NCI-H1092 (cell line): ENCODE data around the gene FRAT1.

Experiments
- DNase-seq: peaks from one replicate; lab custom pipeline; 2025; lab: John Stamatoyannopoulos, UW

The FRAT1 gene

GRCh38 chr10:97307866-97308780, 10.9 kb upstream of the FRAT1 start:
- no peak for DNase-seq

GRCh38 chr10:97311111-97311626, 7.9 kb upstream of the FRAT1 start:
- no peak for DNase-seq

- no peak for DNase-seq
Measured at GRCh38 chr10:97312897-97313296, 6.2 kb upstream of the FRAT1 start.

- DNase-seq = no peak
Measured at GRCh38 chr10:97314671-97315070, 4.4 kb upstream of the FRAT1 start.

GRCh38 chr10:97319671-97320479, 804 bp downstream of the FRAT1 start:
- peak; percentile 37 for DNase-seq

- DNase-seq = no peak
Measured at GRCh38 chr10:97320480-97321031, 1.5 kb downstream of the FRAT1 start.

GRCh38 chr10:97321032-97321803, 2.1 kb downstream of the FRAT1 start:
- peak; percentile 29 for DNase-seq

- DNase-seq = peak; percentile 20
Measured at GRCh38 chr10:97321804-97322190, 2.7 kb downstream of the FRAT1 start.

GRCh38 chr10:97323501-97323900, 4.4 kb downstream of the FRAT1 start:
- no peak for DNase-seq

GRCh38 chr10:97325754-97326153, 6.7 kb downstream of the FRAT1 start:
- no peak for DNase-seq

GRCh38 chr10:97327348-97328294, 8.6 kb downstream of the FRAT1 start:
- no peak for DNase-seq

- DNase-seq = no peak
Measured at GRCh38 chr10:97328646-97329453, 9.8 kb downstream of the FRAT1 start.

- no peak for DNase-seq
Measured at GRCh38 chr10:97329766-97330165, 10.7 kb downstream of the FRAT1 start.

GRCh38 chr10:97331153-97331703, 12.2 kb downstream of the FRAT1 start:
- DNase-seq = no peak

- no peak for DNase-seq
Measured at GRCh38 chr10:97332591-97333350, 13.7 kb downstream of the FRAT1 start.

- DNase-seq = no peak
Measured at GRCh38 chr10:97333351-97333600, 14.2 kb downstream of the FRAT1 start.

GRCh38 chr10:97333601-97334369, 14.7 kb downstream of the FRAT1 start:
- DNase-seq = no peak
